ENCODE results near the gene TRIM54. TPM values are rescaled to one million over a fixed set of nuclear protein-coding genes. Genes with fewer than 3 reads are reported as not detected.
A peak's percentile ranks its signal among the peaks of the same experiment; 100 is the strongest.

The TRIM54 gene
- polyA plus RNA-seq, 3 donors: not detected

GRCh38 chr2:27336173-27336572 is 53.9 kb downstream of the TRIM54 start:
- Mint-ChIP-seq H3K27ac (no peak overlapping the region), H3K9me3 (no peaks in the 10 kb centered on the region), H3K4me3 (no peak overlapping the region), H3K27me3 (ENCODE audit: low read depth in 3 of 3) (no peaks in the 10 kb centered on the region), H3K36me3 (peaks cover 65 to 89% of the 10 kb centered on the region in 2 donors), H3K4me1 (no peaks in the 10 kb centered on the region)
- WGBS (ENCODE audit: insufficient coverage): 97% methylated on average over 6 of the region's 7 CpGs
- H3K27me3 ChIP-seq (ENCODE audit: control insufficient read depth in 2 of 2, insufficient read depth in 2 of 2, low read length in 2 of 2): no peaks in the 10 kb centered on the region
- H3K27ac ChIP-seq (ENCODE audit: low read depth in 1 of 2, low read length in 2 of 2): no peak overlapping the region
- no peak for TF ChIP-seq CTCF (IDR thresholded peaks at IDR 0.05)
- DNase-seq: no peak
- peaks cover 87 to 92% of the 10 kb centered on the region in 2 donors for H3K36me3 ChIP-seq (replicated peaks in 1 of 2; ENCODE audit: control insufficient read depth in 1 of 2, insufficient read depth in 2 of 2, low read length in 2 of 2)
- H3K4me2 ChIP-seq (replicated peaks; ENCODE audit: extremely low read depth, low read length, poor library complexity, severe bottlenecking): no peak overlapping the region
- no peak overlapping the region for H2AFZ ChIP-seq (ENCODE audit: insufficient read depth, low read depth, low read length, poor library complexity, severe bottlenecking)
- H3K9ac ChIP-seq (ENCODE audit: insufficient read depth, low read length, poor library complexity, severe bottlenecking): no peak overlapping the region
- no peaks in the 10 kb centered on the region for H4K20me1 ChIP-seq (ENCODE audit: insufficient read depth, low read length)
- H3K79me2 ChIP-seq (ENCODE audit: insufficient read depth, low read length): no peaks in the 10 kb centered on the region
- intact Hi-C loops (cut with micrococcal nuclease): no loop called here
- no peak overlapping the region for H3K4me3 ChIP-seq (replicated peaks in 1 of 3; ENCODE audit: low read depth in 2 of 3, low read length in 3 of 3)
- no peaks in the 10 kb centered on the region for H3K9me3 ChIP-seq (replicated peaks in 1 of 2; ENCODE audit: control insufficient read depth in 1 of 2, insufficient read depth in 1 of 2, low read length in 2 of 2)
- H3K4me1 ChIP-seq (ENCODE audit: control insufficient read depth in 1 of 2, insufficient read depth in 2 of 2, low read length in 2 of 2): no peaks in the 10 kb centered on the region

- Histone ChIP-seq H4K20me1 (ENCODE audit: insufficient read depth, low read length) (peaks cover 94% of the 10 kb centered on the region), H3K79me2 (ENCODE audit: insufficient read depth, low read length) (peaks cover 92% of the 10 kb centered on the region), H3K27me3 (ENCODE audit: control insufficient read depth in 2 of 2, insufficient read depth in 2 of 2, low read length in 2 of 2) (no peaks in the 10 kb centered on the region), H3K27ac (ENCODE audit: low read depth in 1 of 2, low read length in 2 of 2) (no peak overlapping the region), H3K4me3 (replicated peaks in 1 of 3; ENCODE audit: low read depth in 2 of 3, low read length in 3 of 3) (no peak overlapping the region), H3K4me2 (replicated peaks; ENCODE audit: extremely low read depth, low read length, poor library complexity, severe bottlenecking) (no peak overlapping the region), H3K36me3 (replicated peaks in 1 of 2; ENCODE audit: control insufficient read depth in 1 of 2, insufficient read depth in 2 of 2, low read length in 2 of 2) (peaks cover 12 to 40% of the 10 kb centered on the region in 2 donors), H3K9ac (ENCODE audit: insufficient read depth, low read length, poor library complexity, severe bottlenecking) (no peak overlapping the region), H3K4me1 (ENCODE audit: control insufficient read depth in 1 of 2, insufficient read depth in 2 of 2, low read length in 2 of 2) (no peaks in the 10 kb centered on the region), H2AFZ (ENCODE audit: insufficient read depth, low read depth, low read length, poor library complexity, severe bottlenecking) (no peak overlapping the region), H3K9me3 (replicated peaks in 1 of 2; ENCODE audit: control insufficient read depth in 1 of 2, insufficient read depth in 1 of 2, low read length in 2 of 2) (no peaks in the 10 kb centered on the region)
- no peak for DNase-seq
- intact Hi-C loops (cut with micrococcal nuclease): no loop called here
- Mint-ChIP-seq H3K27ac (peak overlapping the region in 1 of 7 donors; percentile 31), H3K4me1 (peaks cover 5% of the 10 kb centered on the region), H3K27me3 (ENCODE audit: low read depth in 3 of 3) (peaks cover 0 to 2% (median 1%) of the 10 kb centered on the region in 3 donors), H3K9me3 (no peaks in the 10 kb centered on the region), H3K4me3 (no peak overlapping the region), H3K36me3 (peaks cover 32 to 48% of the 10 kb centered on the region in 2 donors)
- TF ChIP-seq CTCF (IDR thresholded peaks at IDR 0.05): no peak
- 91% methylated on average over 2 of the region's 2 CpGs for WGBS (ENCODE audit: insufficient coverage)
These were observed 65.4 kb downstream of the TRIM54 start for GRCh38 chr2:27347641-27348040.

Data from CD14-positive monocyte (primary cell).